Astrocyte (in vitro differentiated cells and primary cell): ENCODE measurements around the gene CTNND2.

Experiments
- EZH2 ChIP-seq: IDR thresholded peaks from 2 replicates; pipeline ENCODE4 v1.6.1; 2012; ENCODE audit warnings: mild to moderate bottlenecking, low read length, inconsistent platforms; ENCODE audit not compliant: insufficient read depth
- TF ChIP-seq, protein P1 (sequence below): IDR thresholded peaks from 2 replicates; pipeline ENCODE4 v1.5.1; 2011; ENCODE audit warnings: low read depth, mild to moderate bottlenecking, inconsistent platforms, low read length, moderate library complexity; ENCODE audit not compliant: insufficient read depth

DNA sequence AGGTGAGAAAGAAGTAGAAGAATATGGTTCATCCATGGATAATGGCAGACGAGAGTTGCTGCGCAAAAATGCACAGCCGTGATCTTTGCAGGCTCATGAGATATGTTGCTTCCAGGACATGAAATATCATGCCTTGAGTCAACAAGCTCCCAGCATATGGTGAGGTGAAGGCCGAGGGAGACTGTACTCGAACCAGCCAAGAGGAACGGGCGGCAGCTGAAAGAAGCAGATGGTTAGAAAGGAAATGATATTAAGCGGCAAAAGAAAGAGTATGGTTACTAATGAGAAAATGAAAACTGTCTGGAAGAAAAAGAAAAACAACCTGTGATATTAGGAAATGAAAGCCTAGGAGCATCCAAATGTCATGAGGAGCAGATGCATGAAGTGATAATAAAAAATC, 798.5 kb downstream of the CTNND2 start:
- TF ChIP-seq EZH2 = no peak
- TF ChIP-seq, protein P1, sequence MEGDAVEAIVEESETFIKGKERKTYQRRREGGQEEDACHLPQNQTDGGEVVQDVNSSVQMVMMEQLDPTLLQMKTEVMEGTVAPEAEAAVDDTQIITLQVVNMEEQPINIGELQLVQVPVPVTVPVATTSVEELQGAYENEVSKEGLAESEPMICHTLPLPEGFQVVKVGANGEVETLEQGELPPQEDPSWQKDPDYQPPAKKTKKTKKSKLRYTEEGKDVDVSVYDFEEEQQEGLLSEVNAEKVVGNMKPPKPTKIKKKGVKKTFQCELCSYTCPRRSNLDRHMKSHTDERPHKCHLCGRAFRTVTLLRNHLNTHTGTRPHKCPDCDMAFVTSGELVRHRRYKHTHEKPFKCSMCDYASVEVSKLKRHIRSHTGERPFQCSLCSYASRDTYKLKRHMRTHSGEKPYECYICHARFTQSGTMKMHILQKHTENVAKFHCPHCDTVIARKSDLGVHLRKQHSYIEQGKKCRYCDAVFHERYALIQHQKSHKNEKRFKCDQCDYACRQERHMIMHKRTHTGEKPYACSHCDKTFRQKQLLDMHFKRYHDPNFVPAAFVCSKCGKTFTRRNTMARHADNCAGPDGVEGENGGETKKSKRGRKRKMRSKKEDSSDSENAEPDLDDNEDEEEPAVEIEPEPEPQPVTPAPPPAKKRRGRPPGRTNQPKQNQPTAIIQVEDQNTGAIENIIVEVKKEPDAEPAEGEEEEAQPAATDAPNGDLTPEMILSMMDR = no peak
